Glomerular visceral epithelial cell (primary cell): ENCODE results near the gene TPRKB.
"Not testable (repeated sequence)": the region's sequence is repeated elsewhere in the genome, so short reads cannot be mapped to it uniquely, and the experiment has no call there.

Source experiments
- DNase-seq: peaks from one replicate; pipeline ENCODE4 v3.0.0-alpha.2; 2016; ENCODE audit errors: extremely low spot score

Gene TPRKB

GRCh38 chr2:73736855-73737779 lies at the start of gene TPRKB:
Gene TPRKB (minus strand): TSS chr2:73737345. CDS start chr2:73734569, 2,776 bp downstream.
- DNase-seq: peak; percentile 97

DNA sequence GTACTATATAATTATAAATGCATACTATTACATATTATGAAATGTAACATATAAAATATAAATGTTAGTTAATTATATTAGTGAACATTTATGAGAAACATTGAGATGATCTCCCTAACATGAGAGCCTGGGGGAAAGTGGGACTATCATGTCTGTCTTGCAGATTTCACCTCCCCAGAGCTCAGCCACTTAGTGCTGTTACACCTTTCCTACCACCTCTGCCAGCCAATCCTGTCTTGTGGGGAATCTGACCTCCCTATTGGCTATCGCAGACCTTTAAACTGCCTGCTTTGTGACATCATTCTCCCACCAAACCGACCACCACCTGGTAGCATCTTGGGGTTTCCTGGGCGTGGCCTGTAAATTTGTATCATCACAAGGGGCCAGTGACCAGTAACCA lies 46.7 kb upstream of the TPRKB start, which contains the start of gene C2orf78:
C2orf78 (plus strand) TSS at position 301 of the 400 bp plus-strand sequence. CDS start 127 bp downstream, outside the sequence.
- not testable (repeated sequence) for DNase-seq

DNA sequence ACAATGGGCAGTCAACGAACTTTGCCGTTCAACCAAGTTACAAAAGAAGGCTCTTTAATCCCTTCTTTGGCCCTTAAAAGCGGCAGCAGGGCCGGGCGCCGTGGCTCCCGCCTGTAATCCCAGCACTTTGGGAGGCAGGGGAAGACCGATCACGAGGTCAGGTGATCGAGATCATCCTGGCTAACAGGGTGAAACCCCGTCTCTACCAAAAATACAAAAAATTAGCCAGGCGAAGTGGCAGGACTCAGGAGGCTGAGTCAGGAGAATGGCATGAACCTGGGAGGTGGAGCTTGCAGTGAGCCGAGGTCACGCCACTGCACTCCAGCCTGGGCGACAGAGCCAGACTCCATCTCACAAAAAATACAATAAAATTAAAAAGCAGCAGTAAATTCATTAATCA lies 46.3 kb upstream of the TPRKB start:
- peak; percentile 15 for DNase-seq

DNA sequence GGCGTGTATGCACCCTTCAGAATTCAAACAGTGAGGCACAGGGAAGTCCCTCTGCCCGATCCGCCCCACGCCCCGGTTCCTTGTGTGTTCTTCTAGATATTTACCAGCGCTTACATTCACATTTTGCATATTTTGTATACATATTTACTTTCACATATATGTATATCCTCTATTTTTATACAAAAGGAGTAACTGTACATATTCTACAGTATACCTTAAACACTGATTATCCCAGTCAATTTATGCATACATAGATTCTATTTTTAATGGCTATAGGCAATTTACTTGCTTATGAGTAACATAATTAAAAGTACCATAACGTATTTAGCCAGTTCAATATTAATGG lies 43.1 kb upstream of the TPRKB start:
- DNase-seq: no peak

DNA sequence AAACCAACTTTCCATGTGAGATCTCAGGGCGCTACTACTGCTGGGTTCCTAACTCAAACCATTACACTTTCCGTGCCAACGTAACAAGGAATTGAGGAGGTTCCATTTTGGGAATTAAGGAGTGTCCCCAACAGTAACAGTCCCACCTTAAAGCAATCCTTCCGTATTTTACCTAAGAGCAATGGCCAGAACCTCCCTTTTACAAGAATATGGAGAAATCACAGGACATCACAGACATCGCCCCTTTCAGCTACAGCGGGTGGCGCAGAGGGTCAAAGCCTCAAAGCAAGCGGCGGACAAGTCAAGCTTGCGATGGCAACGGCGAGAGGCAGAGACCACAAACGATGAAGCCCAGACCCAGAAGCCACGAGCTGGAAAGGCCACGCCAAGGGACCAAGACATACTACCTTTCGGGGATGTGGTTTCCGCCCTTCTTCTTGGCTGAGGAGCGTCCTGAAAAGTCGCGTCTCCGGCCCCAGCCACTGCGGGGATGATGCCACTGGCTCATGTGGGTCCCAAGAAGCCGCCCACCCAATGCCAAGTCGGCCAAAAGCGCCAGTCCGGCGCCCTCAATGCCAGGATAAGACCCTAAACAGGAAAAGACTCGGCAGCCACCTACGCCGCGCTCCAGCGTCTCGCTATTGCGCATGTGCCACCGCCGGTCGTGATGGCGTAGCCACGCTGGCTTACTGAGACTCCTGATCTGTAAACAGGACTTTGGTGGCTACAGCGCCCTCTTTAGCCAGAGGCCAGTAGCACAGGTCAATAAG lies 42.5 kb upstream of the TPRKB start, which contains the start of gene DUSP11:
DUSP11 (minus strand) TSS at position 637 of the 770 bp plus-strand sequence; CDS start at position 508, 129 bp downstream.
- DNase-seq: peak; percentile 93

DNA sequence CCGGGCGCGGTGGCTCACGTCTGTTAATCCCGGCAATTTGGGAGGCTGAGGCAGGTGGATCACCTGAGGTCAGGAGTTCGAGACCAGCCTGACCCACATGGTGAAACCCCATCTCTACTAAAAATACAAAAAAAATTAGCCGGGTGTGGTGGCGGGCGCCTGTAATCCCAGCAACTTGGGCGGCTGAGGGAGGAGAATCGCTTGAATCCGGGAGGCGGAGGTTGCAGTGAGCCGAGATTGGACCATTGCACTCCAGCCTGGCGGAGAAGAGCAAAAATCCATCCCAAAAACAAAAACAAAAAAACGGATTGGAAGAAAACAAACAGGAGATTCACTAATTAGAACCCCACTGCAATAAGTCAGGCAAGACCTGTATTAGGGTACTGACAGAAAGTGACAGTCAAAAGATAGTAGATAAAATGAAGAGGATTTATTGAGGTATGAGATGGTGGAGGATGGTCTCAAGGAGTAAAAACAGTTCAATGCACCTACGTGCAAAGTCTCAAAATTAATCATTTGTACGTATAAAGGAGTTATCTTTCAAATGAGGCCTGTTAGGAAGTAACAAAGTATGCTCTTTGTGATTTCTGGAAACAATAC lies 41.8 kb upstream of the TPRKB start:
- DNase-seq: not testable (repeated sequence)

GRCh38 chr2:73776869-73777519 lies 39.8 kb upstream of the TPRKB start:
- DNase-seq: peak; percentile 16

- no peak for DNase-seq
These were observed 39.2 kb upstream of the TPRKB start for GRCh38 chr2:73776381-73776780.

DNA sequence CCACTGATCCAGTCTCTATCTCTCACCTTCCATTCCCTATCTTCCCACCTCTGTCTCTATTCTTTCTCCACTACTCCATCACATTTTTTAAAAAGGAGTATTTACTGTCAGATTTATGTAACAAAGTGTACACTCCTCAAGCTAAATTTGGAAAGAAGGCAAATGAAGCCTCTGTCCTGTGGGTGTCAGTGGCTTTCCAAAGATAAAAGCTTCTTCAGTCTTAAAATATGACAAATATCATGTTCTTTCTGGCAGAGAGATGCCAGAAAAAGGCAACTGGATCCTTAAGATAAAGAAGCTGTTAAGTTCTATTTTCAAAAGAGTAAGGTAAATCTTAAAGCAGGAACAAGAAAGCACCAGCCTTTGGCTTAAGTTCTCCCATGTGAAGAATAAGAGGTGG lies 35.7 kb upstream of the TPRKB start:
- DNase-seq: no peak

- DNase-seq: no peak
These were observed 33.6 kb upstream of the TPRKB start for GRCh38 chr2:73770725-73771124.

- no peak for DNase-seq
These were observed 29.8 kb upstream of the TPRKB start for GRCh38 chr2:73766994-73767393.

GRCh38 chr2:73766349-73766748 lies 29.2 kb upstream of the TPRKB start:
- DNase-seq: no peak

GRCh38 chr2:73764945-73765344 lies 27.8 kb upstream of the TPRKB start:
- no peak for DNase-seq

DNA sequence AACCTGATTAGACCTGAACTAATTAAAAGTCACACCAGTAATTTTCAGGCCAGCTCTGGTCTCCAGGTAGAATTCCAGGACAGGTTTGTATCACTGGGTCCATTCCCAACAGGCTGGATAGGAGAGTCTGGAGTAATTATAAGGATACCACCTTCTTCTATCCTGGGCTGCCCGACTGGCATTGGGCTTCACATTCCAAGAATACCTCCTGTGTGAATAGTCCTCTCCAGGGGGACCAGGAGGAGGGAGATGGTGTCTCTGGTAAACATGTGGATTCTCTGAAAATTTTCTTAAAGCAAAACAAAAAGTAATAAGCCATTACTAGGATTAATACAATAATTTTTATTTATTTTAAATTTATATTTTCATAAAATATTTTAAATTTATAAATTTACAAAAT lies 25.4 kb upstream of the TPRKB start:
- DNase-seq: peak; percentile 37

DNA sequence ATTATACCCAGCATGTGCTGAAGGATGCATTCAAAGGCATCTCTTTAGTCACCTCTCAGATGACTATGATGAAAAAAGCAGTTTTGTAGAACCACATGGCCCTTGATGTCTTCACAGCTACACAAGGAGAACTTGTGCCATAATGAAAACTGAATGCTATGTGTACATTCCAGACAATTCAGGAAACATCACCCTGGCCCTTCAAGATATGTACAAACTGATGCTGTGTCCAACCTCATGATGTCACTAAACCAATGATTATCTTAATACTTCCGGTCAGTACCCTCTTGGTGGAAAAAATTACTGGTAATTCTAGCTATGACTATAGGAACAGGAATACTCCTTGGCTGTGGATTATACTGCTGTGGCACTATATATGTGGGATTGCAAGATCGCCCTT lies 22.8 kb upstream of the TPRKB start:
- no peak for DNase-seq

GRCh38 chr2:73759285-73759764 lies 22.2 kb upstream of the TPRKB start:
- DNase-seq: no peak

GRCh38 chr2:73754332-73754731 lies 17.2 kb upstream of the TPRKB start:
- not testable (repeated sequence) for DNase-seq

- no peak for DNase-seq
These were observed 12.2 kb upstream of the TPRKB start for GRCh38 chr2:73749314-73749713.

DNA sequence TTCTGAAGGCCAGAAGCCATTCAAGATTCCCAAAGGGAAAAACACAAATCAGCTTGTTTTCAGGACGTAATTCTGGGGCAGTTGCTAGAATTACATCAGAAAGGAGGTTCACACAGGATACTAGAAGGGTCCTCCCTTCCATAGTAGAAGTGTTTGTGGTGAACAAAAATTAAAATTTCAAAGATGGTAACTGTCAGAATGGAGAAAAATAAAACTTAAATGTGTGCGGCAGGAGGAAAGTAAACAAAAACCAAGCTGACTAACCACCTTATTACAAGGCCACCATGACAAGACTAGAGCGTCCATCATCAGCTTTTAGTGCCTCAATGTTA lies 9.7 kb upstream of the TPRKB start:
- DNase-seq: no peak

DNA sequence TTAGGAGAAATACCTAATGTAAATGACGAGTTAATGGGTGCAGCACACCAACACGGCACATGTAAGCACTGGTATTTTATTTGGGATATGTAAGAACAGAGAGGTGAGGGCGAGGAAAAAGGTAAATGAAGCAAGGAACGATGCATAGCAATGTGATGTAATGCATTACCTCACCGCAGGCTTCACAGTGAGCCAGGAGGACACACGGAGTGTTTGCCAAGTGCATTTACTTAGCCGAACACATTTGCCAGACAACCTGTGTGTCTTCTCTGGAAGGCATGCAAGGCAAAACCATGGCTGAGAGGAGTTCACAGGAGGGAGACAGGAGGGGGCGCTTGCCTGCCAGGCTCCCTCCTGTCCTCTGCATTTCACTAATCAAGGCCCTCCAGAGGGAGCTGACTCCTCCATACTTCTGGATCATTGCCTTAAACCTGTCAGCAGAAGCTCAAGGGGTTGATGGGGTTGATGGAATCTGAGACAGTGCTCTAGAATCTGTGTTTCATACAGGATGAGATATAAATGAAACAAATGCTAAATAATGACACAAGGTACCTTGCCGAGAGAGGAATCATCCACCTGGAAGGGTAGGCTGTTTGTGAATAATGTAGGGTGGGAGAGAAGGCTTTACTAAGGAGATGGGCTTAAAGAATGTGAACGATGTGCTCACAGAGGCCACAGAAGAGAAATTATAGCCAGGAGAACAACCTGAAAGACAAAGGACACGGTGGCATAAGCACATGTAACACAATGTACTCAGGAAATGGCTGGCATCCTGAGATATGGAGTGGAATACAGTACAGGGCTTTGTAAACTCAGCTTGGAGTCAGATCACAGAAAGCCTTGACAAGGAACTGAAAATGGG lies 9.1 kb upstream of the TPRKB start:
- no peak for DNase-seq

- DNase-seq: no peak
These were observed 3.6 kb upstream of the TPRKB start for GRCh38 chr2:73740767-73741166.
